ENCODE data around the gene ABCA1. TPM values are rescaled to one million over a fixed set of nuclear protein-coding genes. Genes with fewer than 3 reads are reported as not detected.

ABCA1 gene
- total RNA-seq, 1 experiment from 2014 or later = 0.76 TPM

DNA sequence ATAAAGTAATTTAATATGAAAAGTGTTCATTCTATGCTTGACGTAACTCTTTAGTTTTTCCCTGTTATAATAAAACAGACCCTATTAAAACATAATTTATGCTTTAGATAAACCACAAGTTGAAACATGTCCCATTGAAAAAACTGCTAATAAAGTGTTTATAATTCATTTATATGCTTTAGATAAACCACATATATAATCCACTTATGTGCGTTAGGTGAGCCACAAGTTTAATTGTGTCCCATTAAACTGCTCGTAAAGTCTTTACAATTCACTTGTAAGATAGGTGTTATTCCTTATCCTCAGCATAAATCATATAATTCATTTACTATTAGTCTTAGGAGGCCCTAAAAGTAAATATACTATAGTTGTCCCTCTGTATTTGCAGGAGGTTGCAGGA lies 160.4 kb downstream of the ABCA1 start:
- Mint-ChIP-seq H3K9me3 (ENCODE audit: low read depth, unreplicated experiment) (no peaks in the 10 kb centered on the region), H3K4me1 (ENCODE audit: low read depth, unreplicated experiment) (no peaks in the 10 kb centered on the region), H3K27ac (ENCODE audit: unreplicated experiment) (no peak overlapping the region), H3K4me3 (ENCODE audit: low read depth, unreplicated experiment) (no peak overlapping the region), H3K27me3 (ENCODE audit: unreplicated experiment) (no peaks in the 10 kb centered on the region), H3K36me3 (ENCODE audit: insufficient read depth, unreplicated experiment) (peaks cover 14% of the 10 kb centered on the region)
- intact Hi-C loops (cut with micrococcal nuclease; ENCODE audit: unreplicated experiment) = no loop called here
- TF ChIP-seq, protein P1, sequence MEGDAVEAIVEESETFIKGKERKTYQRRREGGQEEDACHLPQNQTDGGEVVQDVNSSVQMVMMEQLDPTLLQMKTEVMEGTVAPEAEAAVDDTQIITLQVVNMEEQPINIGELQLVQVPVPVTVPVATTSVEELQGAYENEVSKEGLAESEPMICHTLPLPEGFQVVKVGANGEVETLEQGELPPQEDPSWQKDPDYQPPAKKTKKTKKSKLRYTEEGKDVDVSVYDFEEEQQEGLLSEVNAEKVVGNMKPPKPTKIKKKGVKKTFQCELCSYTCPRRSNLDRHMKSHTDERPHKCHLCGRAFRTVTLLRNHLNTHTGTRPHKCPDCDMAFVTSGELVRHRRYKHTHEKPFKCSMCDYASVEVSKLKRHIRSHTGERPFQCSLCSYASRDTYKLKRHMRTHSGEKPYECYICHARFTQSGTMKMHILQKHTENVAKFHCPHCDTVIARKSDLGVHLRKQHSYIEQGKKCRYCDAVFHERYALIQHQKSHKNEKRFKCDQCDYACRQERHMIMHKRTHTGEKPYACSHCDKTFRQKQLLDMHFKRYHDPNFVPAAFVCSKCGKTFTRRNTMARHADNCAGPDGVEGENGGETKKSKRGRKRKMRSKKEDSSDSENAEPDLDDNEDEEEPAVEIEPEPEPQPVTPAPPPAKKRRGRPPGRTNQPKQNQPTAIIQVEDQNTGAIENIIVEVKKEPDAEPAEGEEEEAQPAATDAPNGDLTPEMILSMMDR (IDR thresholded peaks at IDR 0.05; ENCODE audit: unreplicated experiment) = no peak
- CTCF ChIA-PET = no interaction called here
- no TSS peak for BruUV-seq (replicated peaks)
- DNase-seq = no peak

DNA sequence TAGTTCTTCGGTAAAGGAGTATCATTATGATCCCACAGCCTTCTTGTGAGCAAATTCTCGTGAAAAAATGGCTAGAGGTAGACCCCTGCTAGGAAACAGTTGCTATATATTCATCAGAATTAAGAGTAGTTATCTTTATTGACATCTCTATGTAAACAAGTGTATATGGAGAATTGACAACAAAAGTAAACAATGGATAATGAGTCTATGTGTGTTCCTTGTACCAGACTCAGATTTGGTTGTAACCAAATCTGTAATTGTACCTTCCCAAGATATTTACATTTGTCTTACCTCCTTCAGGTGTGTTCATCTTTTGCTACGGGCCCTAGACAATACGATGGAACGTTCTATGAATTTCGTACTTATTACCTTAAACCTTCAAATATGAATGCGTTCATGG lies 161.9 kb downstream of the ABCA1 start:
- H3K36me3 Mint-ChIP-seq (ENCODE audit: insufficient read depth, unreplicated experiment) = peaks cover 14% of the 10 kb centered on the region
- no peaks in the 10 kb centered on the region for H3K27me3 Mint-ChIP-seq (ENCODE audit: unreplicated experiment)
- BruUV-seq (replicated peaks) = no TSS peak
- no peaks in the 10 kb centered on the region for H3K4me1 Mint-ChIP-seq (ENCODE audit: low read depth, unreplicated experiment)
- H3K4me3 Mint-ChIP-seq (ENCODE audit: low read depth, unreplicated experiment) = no peak overlapping the region
- TF ChIP-seq, protein P1 (IDR thresholded peaks at IDR 0.05; ENCODE audit: unreplicated experiment) = no peak
- DNase-seq = no peak
- CTCF ChIA-PET = no interaction called here
- no peak overlapping the region for H3K27ac Mint-ChIP-seq (ENCODE audit: unreplicated experiment)
- intact Hi-C loops (cut with micrococcal nuclease; ENCODE audit: unreplicated experiment) = no loop called here
- H3K9me3 Mint-ChIP-seq (ENCODE audit: low read depth, unreplicated experiment) = no peaks in the 10 kb centered on the region

DNA sequence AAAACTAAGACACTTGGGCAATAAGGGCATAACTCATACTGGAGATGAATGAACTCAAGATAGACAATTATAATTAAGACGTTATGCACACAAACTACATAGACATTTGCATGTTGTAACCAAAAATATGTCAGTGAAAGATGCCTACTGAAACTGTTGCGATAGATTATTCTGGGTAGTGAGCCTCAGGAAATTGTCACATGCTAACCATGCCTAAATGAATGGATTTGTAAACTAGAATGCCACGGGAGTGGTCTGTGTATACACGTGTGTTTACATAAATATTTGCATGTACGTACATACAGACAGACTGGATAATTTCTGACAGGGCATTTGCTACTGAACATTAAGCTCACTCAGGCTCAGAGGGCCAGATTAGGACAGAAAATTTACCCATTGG lies 162.8 kb downstream of the ABCA1 start:
- Mint-ChIP-seq H3K9me3 (ENCODE audit: low read depth, unreplicated experiment) (no peaks in the 10 kb centered on the region), H3K27me3 (ENCODE audit: unreplicated experiment) (no peaks in the 10 kb centered on the region), H3K36me3 (ENCODE audit: insufficient read depth, unreplicated experiment) (peaks cover 14% of the 10 kb centered on the region), H3K4me3 (ENCODE audit: low read depth, unreplicated experiment) (no peak overlapping the region), H3K4me1 (ENCODE audit: low read depth, unreplicated experiment) (no peaks in the 10 kb centered on the region), H3K27ac (ENCODE audit: unreplicated experiment) (no peak overlapping the region)
- BruUV-seq (replicated peaks) = no TSS peak
- TF ChIP-seq, protein P1 (IDR thresholded peaks at IDR 0.05; ENCODE audit: unreplicated experiment) = no peak
- CTCF ChIA-PET = no interaction called here
- intact Hi-C loops (cut with micrococcal nuclease; ENCODE audit: unreplicated experiment) = no loop called here
- DNase-seq = no peak

DNA sequence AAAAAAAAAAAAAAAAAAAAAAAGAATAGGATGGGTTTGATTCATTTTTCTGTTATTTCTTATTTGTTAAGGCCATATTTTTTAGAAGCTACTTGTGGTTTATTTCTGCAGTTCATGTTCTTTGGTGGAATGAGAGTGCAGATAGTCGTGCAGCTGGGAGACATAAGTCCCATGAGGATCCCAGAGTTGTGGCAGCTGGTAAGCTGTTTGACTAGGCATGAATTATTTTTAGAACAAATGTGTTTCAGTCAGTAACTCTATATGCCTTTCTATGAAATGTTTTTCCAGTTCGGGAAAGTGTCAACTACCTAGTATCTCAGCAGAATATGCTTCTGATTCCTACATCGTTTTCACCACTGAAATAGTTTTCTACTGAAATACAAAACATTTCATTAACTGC lies 169.0 kb downstream of the ABCA1 start:
- no TSS peak for BruUV-seq (replicated peaks)
- intact Hi-C loops (cut with micrococcal nuclease; ENCODE audit: unreplicated experiment) = no loop called here
- no peak overlapping the region for H3K4me3 Mint-ChIP-seq (ENCODE audit: low read depth, unreplicated experiment)
- peaks cover 9% of the 10 kb centered on the region for H3K36me3 Mint-ChIP-seq (ENCODE audit: insufficient read depth, unreplicated experiment)
- TF ChIP-seq, protein P1 (IDR thresholded peaks at IDR 0.05; ENCODE audit: unreplicated experiment) = no peak
- DNase-seq = no peak
- H3K4me1 Mint-ChIP-seq (ENCODE audit: low read depth, unreplicated experiment) = no peaks in the 10 kb centered on the region
- no peak overlapping the region for H3K27ac Mint-ChIP-seq (ENCODE audit: unreplicated experiment)
- CTCF ChIA-PET = no interaction called here
- H3K27me3 Mint-ChIP-seq (ENCODE audit: unreplicated experiment) = no peaks in the 10 kb centered on the region
- no peaks in the 10 kb centered on the region for H3K9me3 Mint-ChIP-seq (ENCODE audit: low read depth, unreplicated experiment)

Measured in Calu3 (cell line).